Measurements from ENCODE around the gene C9orf72.
"Not testable (repeated sequence)": the region's sequence is repeated elsewhere in the genome, so short reads cannot be mapped to it uniquely, and the experiment has no call there.

C9orf72 gene

DNA sequence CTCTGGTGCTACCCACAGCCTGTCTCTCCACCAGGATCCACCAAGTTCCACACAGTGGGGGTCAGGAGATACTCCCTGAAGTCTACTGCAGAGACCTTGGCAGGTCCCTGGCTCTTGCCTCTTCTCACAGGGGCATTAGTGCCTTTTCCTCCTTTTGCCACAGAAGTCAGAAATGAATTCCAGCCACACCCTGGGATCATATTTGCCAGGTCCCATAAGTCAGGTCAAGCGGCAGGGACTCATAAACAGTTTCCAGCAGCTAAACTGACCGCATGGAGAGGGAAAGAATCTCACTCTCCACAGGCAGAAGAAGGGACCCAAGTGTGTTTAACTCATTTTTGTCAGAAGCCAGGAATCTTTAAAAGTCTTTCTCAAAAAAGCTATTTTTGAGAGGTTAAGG, 62.5 kb downstream of the C9orf72 start:
- DNase-seq = no peak

DNA sequence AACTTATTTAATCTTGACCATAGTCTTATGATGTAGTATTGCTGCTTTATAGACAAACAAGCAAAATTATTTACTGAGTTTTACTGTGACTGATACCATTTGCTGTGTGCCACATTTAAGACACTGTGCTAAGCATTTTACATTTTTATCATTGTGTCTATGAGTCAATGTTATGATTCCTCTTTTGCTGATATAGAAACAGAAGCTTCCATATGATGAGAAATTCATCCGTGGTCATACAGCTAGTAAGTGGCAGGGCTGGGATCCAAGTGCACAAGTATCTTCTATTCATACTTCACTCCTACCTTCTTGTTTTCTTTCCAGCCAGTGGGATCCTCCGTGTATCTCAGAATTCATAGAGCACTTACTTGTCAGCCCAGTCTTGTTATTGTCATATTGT, 66.3 kb downstream of the C9orf72 start:
- no peak for DNase-seq

DNA sequence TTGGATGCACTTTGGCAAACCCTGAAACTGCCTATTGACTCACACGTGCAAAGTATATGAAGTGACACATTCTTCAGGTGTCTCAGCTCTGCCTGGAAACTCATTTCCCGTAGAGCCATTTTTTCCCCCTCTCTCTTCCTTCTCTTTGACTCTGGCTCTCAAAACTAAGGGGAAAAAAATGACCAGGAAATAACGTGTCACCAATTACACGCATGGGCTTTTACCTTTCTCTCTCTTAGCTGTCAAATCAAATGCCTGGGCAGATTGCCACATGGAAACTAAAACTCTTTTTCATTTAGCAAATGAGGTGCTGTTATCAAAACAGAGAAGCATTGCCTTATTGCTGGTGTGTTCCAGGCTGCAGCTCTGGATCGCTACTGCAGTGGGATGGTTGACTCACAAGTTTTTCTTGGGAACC, 67.5 kb downstream of the C9orf72 start:
- DNase-seq = no peak

DNA sequence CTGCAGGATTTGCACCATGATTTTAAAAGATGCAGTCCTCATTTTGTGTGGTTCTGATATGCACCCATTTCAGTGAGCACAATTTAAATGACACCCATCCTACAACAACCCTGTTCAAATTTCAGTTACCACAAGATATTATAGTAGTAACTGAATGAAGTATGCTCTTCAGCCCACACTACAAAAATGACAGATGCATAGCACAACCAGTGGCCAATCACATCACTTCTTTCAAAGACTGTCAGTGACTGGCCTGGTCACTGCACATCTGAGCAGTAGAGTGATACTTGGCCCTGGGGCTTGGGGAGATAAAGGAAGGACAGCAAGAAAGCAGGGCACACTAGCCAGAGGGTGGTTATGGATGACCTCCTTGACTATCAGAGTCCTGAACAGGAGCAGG, 69.0 kb downstream of the C9orf72 start:
- no peak for DNase-seq

DNA sequence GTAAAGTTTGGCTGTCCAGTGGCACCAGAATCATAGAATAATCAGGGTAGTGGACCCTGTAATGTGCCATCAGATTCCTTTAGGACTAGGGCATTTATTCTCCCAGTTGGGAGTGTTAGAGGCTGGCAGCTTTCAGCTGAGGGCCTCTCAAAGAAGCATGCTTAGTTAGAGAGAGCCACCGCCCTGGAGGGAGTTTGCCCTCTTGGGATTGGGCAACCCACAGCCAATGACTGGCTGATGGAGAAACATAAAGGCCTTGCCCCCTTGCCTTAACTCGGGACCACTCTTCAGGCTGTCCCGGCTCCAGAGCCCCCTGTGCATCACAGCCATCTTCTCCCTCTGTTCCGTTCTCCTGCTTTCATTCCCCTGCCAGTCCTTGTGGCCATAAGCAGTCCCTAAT, 69.7 kb downstream of the C9orf72 start:
- DNase-seq = no peak

DNA sequence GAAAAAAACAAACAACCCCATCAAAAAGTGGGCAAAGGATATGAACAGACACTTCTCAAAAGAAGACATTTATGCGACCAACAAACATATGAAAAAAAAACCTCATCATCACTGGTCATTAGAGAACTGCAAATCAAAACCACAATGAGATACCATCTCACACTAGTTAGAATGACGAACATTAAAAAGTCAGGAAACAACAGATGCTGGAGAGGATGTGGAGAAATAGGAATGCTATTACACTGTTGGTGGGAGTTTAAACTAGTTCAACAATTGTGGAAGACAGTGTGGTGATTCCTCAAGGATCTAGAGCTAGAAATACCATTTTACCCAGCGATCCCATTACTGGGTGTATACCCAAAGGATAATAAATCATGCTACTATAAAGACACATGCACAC, 72.4 kb downstream of the C9orf72 start:
- DNase-seq = not testable (repeated sequence)

- DNase-seq = no peak
Observed at GRCh38 chr9:27499451-27499850, 73.8 kb downstream of the C9orf72 start.

- no peak for DNase-seq
Observed at GRCh38 chr9:27497883-27498417, 75.3 kb downstream of the C9orf72 start.

All from NCI-H524 (cell line).